Loucy (cell line): ENCODE data around the gene MMP21.

ENCODE experiments used
- H2AFZ ChIP-seq: fragments of 200-600 bp; sonication (generic); 2 replicates; pipeline ENCODE4 v1.6.0; 2016; ENCODE audit warnings: antibody characterized with exemption, mild to moderate bottlenecking, low read length, moderate library complexity
- H3F3A ChIP-seq: fragments of 200-600 bp; 2 replicates; pipeline ENCODE4 v1.6.0; 2016; ENCODE audit warnings: antibody characterized with exemption, low read depth, mild to moderate bottlenecking
- H3K27me3 ChIP-seq: fragments of 200-600 bp; sonication (generic); 2 replicates; pipeline ENCODE4 v1.6.1; 2014; ENCODE audit warnings: low read length, mild to moderate bottlenecking; ENCODE audit not compliant: insufficient read depth, poor library complexity, severe bottlenecking
- H3K36me3 ChIP-seq: fragments of 200-600 bp; sonication (generic); 2 replicates; pipeline ENCODE4 v1.6.1; 2016; ENCODE audit warnings: low read length; ENCODE audit not compliant: insufficient read depth
- H3K4me1 ChIP-seq: fragments of 200-600 bp; sonication (generic); 2 replicates; pipeline ENCODE4 v1.5.1; 2014; ENCODE audit warnings: low read length, mild to moderate bottlenecking; ENCODE audit not compliant: insufficient read depth, poor library complexity, severe bottlenecking
- H3K4me2 ChIP-seq: fragments of 200-600 bp; sonication (generic); 2 replicates; pipeline ENCODE4 v1.6.0; 2014; ENCODE audit warnings: antibody characterized with exemption, low read length, low read depth, mild to moderate bottlenecking; ENCODE audit not compliant: poor library complexity, severe bottlenecking
- H3K4me3 ChIP-seq: fragments of 200-600 bp; sonication (generic); 2 replicates; pipeline ENCODE4 v1.5.1; 2014; ENCODE audit warnings: low read length, mild to moderate bottlenecking, mixed read lengths; ENCODE audit not compliant: poor library complexity, severe bottlenecking
- H3K79me2 ChIP-seq: fragments of 200-600 bp; sonication (generic); 2 replicates; pipeline ENCODE4 v1.6.1; 2014; ENCODE audit warnings: low read length; ENCODE audit not compliant: insufficient read depth
- H3K9ac ChIP-seq: fragments of 200-600 bp; sonication (generic); 2 replicates; pipeline ENCODE4 v1.6.0; 2014; ENCODE audit warnings: mild to moderate bottlenecking, low read depth, low read length, moderate library complexity; ENCODE audit not compliant: poor library complexity, severe bottlenecking
- H3K9me2 ChIP-seq: fragments of 200-600 bp; sonication (generic); replicated peaks from 2 replicates; pipeline ENCODE4 v1.6.1; 2016; ENCODE audit warnings: low read depth, low read length, mixed read lengths
- H3K9me3 ChIP-seq: fragments of 200-600 bp; sonication (generic); 2 replicates; pipeline ENCODE4 v1.6.1; 2014; ENCODE audit warnings: mild to moderate bottlenecking, antibody characterized with exemption, low read length, low read depth; ENCODE audit not compliant: insufficient read depth
- H4K20me1 ChIP-seq: fragments of 200-600 bp; sonication (generic); 2 replicates; pipeline ENCODE4 v1.6.0; 2014; ENCODE audit warnings: antibody characterized with exemption, low read length, mild to moderate bottlenecking; ENCODE audit not compliant: insufficient read depth, poor library complexity, severe bottlenecking
- CTCF ChIP-seq: fragments of 200-600 bp; sonication (generic); conservative IDR thresholded peaks from 2 replicates; pipeline ENCODE4 v1.5.1; 2014; ENCODE audit warnings: mild to moderate bottlenecking, antibody characterized with exemption, low read length
- EZH2phosphoT487 ChIP-seq: fragments of 200-600 bp; IDR thresholded peaks from 2 replicates; pipeline ENCODE4 v1.6.1; 2018; ENCODE audit warnings: antibody characterized with exemption, mild to moderate bottlenecking, moderate library complexity, borderline replicate concordance

MMP21 gene

DNA sequence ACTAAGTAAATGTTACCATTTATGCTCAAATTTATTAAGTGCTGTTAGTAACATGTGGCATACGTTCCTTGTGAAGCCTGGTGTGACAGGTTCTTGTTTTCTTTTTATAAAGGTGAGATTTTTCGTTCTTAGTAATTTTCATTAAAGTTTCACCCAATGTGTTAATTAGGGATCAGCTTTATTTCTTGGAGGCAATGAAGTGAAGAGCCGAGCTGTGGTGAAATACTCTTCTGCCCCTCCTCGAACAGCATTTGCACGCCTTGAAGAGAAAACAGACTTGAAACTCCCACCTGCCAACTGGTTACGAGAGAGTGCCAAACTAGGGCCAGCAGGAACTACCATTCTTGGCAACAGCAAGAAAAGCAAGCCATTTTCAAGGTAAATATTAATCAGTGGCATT, 54.6 kb downstream of the MMP21 start:
- Histone ChIP-seq H3K9me3 (no peaks in the 10 kb centered on the region), H4K20me1 (peaks cover 38% of the 10 kb centered on the region), H3K27me3 (no peaks in the 10 kb centered on the region), H3K9ac (peak overlapping the region; percentile 97), H3K4me1 (peaks cover 29% of the 10 kb centered on the region), H3K4me3 (peak overlapping the region; percentile 98), H3K9me2 (no peaks in the 10 kb centered on the region), H3K79me2 (peaks cover 42% of the 10 kb centered on the region), H2AFZ (no peak overlapping the region), H3F3A (no peaks in the 10 kb centered on the region), H3K36me3 (peaks cover 35% of the 10 kb centered on the region; the same call in 1 of the 2 replicates), H3K4me2 (peak overlapping the region; percentile 84)
- TF ChIP-seq CTCF (no peak), EZH2phosphoT487 (no peak)

- no peaks in the 10 kb centered on the region for H3K9me3 ChIP-seq
- peaks cover 38% of the 10 kb centered on the region for H4K20me1 ChIP-seq
- H3K79me2 ChIP-seq: peaks cover 42% of the 10 kb centered on the region
- H2AFZ ChIP-seq: peak overlapping the region; percentile 79
- H3F3A ChIP-seq: no peaks in the 10 kb centered on the region
- no peak for TF ChIP-seq EZH2phosphoT487
- TF ChIP-seq CTCF: no peak
- no peaks in the 10 kb centered on the region for H3K27me3 ChIP-seq
- H3K4me1 ChIP-seq: peaks cover 29% of the 10 kb centered on the region
- peaks cover 25% of the 10 kb centered on the region; the same call in 1 of the 2 replicates for H3K36me3 ChIP-seq
- peak overlapping the region; percentile 97 for H3K9ac ChIP-seq
- H3K4me3 ChIP-seq: peak overlapping the region; percentile 98
- H3K4me2 ChIP-seq: peak overlapping the region; percentile 84
- H3K9me2 ChIP-seq: no peaks in the 10 kb centered on the region
Measured at GRCh38 chr10:125720002-125720382, 55.6 kb downstream of the MMP21 start.

- no peak for TF ChIP-seq CTCF
- TF ChIP-seq EZH2phosphoT487: no peak
- no peaks in the 10 kb centered on the region for H3K9me3 ChIP-seq
- peaks cover 42% of the 10 kb centered on the region for H3K79me2 ChIP-seq
- H3K27me3 ChIP-seq: no peaks in the 10 kb centered on the region
- H3F3A ChIP-seq: no peaks in the 10 kb centered on the region
- peaks cover 29% of the 10 kb centered on the region for H3K4me1 ChIP-seq
- H4K20me1 ChIP-seq: peaks cover 38% of the 10 kb centered on the region
- no peaks in the 10 kb centered on the region for H3K9me2 ChIP-seq
- peak within 1 kb of the TSS; percentile 84 for H3K4me2 ChIP-seq
- H3K9ac ChIP-seq: peak within 1 kb of the TSS; percentile 97
- peak within 1 kb of the TSS; percentile 98 for H3K4me3 ChIP-seq
- peaks cover 19% of the 10 kb centered on the region; the same call in 1 of the 2 replicates for H3K36me3 ChIP-seq
- H2AFZ ChIP-seq: peak within 1 kb of the TSS; percentile 82
Measured at GRCh38 chr10:125719173-125720001, 56.2 kb downstream of the MMP21 start, which contains the start of gene EDRF1. Gene EDRF1 (plus strand): TSS chr10:125719709. CDS start chr10:125719808, 99 bp downstream.
